HUES64 (cell line): Measurements from ENCODE around the gene HOXB5.

Experiments used
- H3K27ac ChIP-seq: 2 replicates; pipeline ENCODE4 v1.7.0; 2013; ENCODE audit warnings: low read depth, low read length, inconsistent platforms
- H3K27me3 ChIP-seq: 2 replicates; pipeline ENCODE4 v1.6.1; 2013; ENCODE audit warnings: mild to moderate bottlenecking, low read length; ENCODE audit not compliant: insufficient read depth
- H3K36me3 ChIP-seq: 2 replicates; pipeline ENCODE4 v1.6.1; 2013; ENCODE audit warnings: mild to moderate bottlenecking, low read length; ENCODE audit not compliant: insufficient read depth
- H3K4me1 ChIP-seq: 2 replicates; pipeline ENCODE4 v1.6.1; 2013; ENCODE audit warnings: mild to moderate bottlenecking, low read length, moderate library complexity; ENCODE audit not compliant: insufficient read depth
- H3K4me3 ChIP-seq: 2 replicates; pipeline ENCODE4 v1.5.1; 2013; ENCODE audit warnings: mild to moderate bottlenecking, low read length, moderate library complexity
- H3K9ac ChIP-seq: 2 replicates; pipeline ENCODE4 v1.6.1; 2013; ENCODE audit warnings: mild to moderate bottlenecking, low read depth, low read length
- H3K9me3 ChIP-seq: 2 replicates; pipeline ENCODE4 v1.6.1; 2013; ENCODE audit warnings: low read depth, low read length; ENCODE audit not compliant: insufficient read depth
- WGBS: fragments of 150-250, 120-280 bp; methylation state at CpG from one replicate; pipeline ENCODE4 v1.1.7; 2013; ENCODE audit warnings: missing lambda C conversion rate; 5-methylcytosine and 5-hydroxymethylcytosine counted together

The HOXB5 gene

DNA sequence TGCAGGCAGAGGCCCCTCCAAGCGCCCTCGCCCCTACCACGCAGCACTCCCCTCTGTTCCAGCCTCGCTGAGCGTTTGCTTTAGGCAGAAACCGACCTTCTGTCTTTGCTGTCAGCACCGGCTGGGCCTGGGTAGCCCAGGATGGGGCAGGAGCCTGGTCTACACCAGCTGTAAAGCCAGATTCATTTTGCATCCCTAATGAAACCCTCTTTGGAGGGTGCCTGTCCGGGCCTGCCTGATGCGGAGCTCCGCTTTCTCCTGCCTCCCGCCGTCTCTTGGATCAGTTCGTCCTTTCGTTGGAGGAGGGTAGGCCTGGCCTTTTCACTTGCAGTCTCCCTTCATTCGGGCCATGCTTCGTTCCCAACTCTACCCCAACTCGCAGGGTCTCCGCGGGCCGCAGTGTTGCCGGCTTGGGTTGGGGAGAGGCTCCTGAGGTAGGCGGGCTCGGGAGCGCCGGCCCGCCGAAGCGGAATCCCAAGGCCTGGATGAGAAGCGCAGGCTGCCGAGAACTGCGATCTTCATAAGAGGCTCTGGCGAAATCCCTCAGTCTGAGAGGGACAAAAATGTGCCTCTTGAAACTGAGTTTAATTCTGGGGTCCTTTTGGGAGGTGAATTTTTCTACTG lies 26.4 kb upstream of the HOXB5 start:
- Histone ChIP-seq H3K9ac (no peak overlapping the region), H3K9me3 (0 out of 2 replicates have a peak, but pooled peaks cover 3% of the 10 kb centered on the region), H3K27me3 (peaks cover 100% of the 10 kb centered on the region), H3K27ac (no peak overlapping the region), H3K36me3 (no peaks in the 10 kb centered on the region), H3K4me1 (no peaks in the 10 kb centered on the region), H3K4me3 (no peak overlapping the region)
- WGBS: 2% methylated on average over 32 of the region's 32 CpGs

DNA sequence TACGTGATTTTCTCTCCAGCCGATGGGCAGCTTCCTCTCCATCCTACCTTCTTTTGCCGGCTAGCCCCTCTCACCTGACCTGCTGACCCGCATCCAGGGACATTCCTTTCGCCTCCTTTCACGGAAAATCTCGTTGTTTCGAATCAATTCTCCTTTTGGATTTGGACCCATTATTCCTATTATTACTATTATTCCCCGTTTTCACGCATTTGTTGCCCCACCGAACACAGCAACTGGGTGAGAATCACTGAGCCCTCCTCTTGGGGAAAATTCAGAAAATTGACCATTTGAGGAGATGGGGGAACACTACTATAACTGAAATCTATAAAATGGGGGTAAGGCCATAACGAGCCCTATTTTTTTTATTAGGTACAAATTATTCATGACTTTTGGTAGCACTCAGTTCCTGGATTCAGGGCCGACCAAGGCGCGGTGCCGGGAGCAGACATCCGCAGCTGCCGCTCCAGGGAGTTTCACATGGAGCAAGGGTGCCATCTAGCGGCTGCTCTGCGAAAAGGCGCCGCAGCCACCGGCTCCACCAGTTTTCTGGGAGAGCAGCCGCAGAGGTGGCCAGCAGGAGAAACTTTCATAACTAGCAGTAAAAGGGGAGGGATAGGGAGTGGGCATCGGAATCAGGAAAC lies 24.8 kb upstream of the HOXB5 start:
- Histone ChIP-seq H3K4me1 (no peaks in the 10 kb centered on the region), H3K27ac (no peak overlapping the region), H3K4me3 (no peak overlapping the region), H3K9ac (no peak overlapping the region), H3K9me3 (0 out of 2 replicates have a peak, but pooled peaks cover 3% of the 10 kb centered on the region), H3K27me3 (peaks cover 100% of the 10 kb centered on the region), H3K36me3 (no peaks in the 10 kb centered on the region)
- WGBS: 3% methylated on average over 24 of the region's 25 CpGs

DNA sequence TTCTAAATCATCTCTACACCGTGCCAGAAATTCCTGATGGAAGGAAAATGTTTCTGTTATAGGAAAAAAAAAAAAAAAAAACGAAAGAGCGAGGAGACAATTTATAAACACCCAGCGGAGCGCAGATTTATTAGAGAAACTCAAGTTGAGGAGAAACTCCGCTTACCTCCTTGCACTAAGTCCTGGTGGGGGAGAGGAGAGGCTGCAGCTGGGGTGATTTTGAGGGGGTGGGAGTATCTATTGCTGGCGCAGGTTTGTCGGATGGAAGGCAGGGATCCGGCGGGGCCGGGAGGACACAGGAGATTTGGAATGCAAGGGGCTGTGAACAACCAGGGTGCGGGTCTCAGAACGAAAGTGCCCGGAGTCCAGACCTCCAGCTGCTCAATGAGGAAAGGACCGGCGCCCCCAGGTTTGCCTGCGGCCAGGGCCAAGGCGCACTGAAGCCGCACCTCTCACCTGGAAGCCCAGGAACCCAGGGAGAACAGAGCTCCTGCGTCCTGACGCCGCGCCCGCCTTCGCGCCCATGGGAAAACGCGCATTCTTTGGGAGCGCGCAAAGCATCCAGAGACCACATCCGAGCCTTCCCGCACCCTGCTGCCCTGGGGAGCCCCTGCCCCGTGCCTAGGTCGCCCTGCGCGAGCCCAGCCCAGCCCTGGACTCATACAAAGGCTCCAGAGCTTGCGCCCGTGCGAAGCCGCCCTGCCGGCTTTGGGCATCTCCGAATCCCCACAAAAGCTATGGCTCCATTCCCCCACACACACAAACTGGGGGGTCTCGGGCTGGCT lies 24.1 kb upstream of the HOXB5 start:
- H3K4me3 ChIP-seq: no peak overlapping the region
- WGBS: 3% methylated on average over 42 of the region's 43 CpGs
- no peaks in the 10 kb centered on the region for H3K36me3 ChIP-seq
- H3K4me1 ChIP-seq: peaks cover 2% of the 10 kb centered on the region; the same call in 1 of the 2 replicates
- H3K9ac ChIP-seq: no peak overlapping the region
- H3K27ac ChIP-seq: no peak overlapping the region
- 0 out of 2 replicates have a peak, but pooled peaks cover 3% of the 10 kb centered on the region for H3K9me3 ChIP-seq
- H3K27me3 ChIP-seq: peaks cover 100% of the 10 kb centered on the region

DNA sequence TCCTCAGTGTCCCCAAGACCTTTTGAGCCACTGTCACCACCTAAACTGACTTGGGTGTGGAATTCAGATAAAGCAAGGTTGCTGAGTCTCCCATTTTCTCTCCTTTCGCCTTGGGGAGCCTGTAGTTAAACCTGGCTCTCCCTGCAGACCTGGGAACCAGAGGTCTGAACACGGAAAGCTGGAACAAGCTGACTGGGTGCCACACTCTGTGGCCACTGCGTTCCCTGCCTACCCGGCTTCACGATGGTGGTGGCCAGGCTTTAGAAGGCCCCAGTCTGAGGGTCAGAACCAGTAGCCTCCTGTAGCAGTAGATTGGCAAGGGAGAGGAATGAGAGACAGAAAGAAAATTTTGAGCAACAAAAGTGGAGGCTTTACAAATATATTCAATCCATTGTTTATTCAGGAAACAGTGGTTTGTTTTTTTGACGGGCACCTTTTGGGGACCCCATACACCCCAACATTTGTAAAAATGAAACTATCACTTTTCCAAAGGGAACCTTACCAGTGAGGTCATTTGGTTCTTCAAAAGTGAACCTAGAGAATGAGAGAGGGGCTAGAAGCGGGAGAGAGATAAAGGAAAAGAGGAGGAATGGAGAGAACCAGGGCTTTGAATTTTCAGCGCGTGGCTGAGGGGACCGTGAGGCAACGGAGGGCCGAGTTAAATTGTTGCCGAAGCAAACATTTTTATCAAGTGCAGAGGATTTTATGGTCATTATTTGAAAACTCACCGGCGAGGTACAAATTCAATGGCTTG lies 23.3 kb upstream of the HOXB5 start:
- H3K27me3 ChIP-seq: peaks cover 100% of the 10 kb centered on the region

DNA sequence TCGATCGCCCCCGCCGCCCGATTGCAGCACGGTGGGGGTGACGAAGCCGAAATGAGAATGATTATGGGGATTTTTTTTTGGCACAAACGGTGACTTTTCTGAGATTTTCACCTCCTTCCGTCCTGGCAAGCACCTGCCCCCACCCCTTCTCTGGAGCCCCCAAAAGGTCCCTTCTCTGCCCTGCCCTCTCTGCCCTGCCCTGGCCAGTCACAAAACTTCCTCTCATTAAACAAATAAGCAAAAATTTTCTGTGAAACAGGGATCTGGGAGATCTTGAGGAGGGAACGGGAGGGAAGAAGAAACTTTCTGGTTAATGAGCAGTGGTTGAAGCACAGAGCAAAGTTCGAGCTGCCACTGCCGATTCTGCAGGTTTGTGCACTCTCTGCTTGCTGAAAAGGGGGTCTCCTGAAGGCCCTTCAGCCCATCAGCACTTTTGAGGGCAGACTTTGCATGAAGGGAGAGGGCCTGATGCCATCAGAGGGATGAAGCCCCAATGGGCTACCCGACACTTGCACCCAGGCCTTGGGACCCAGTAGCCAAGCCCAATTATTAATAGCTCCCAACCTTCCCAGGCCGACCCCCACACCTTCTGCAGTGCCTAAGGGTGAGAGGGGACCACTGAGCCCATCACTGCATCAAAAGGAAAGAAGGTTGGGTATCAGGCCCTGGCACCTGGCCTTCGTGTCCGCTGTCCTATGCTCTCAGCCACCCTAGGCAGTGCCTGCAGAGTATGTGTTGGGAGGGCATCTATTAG lies 22.6 kb upstream of the HOXB5 start:
- Histone ChIP-seq H3K4me1 (peaks cover 2% of the 10 kb centered on the region; the same call in 1 of the 2 replicates), H3K9me3 (0 out of 2 replicates have a peak, but pooled peaks cover 3% of the 10 kb centered on the region), H3K27ac (no peak overlapping the region), H3K4me3 (no peak overlapping the region), H3K27me3 (peaks cover 100% of the 10 kb centered on the region), H3K36me3 (no peaks in the 10 kb centered on the region), H3K9ac (no peak overlapping the region)
- 10% methylated on average over 17 of the region's 17 CpGs for WGBS

More for the DNA sequence above, 23.3 kb upstream of the HOXB5 start:
- Histone ChIP-seq H3K9me3 (0 out of 2 replicates have a peak, but pooled peaks cover 3% of the 10 kb centered on the region), H3K27ac (no peak overlapping the region), H3K4me1 (peaks cover 2% of the 10 kb centered on the region; the same call in 1 of the 2 replicates), H3K9ac (no peak overlapping the region), H3K4me3 (no peak overlapping the region), H3K36me3 (no peaks in the 10 kb centered on the region)
- WGBS: 8% methylated on average over 12 of the region's 15 CpGs

DNA sequence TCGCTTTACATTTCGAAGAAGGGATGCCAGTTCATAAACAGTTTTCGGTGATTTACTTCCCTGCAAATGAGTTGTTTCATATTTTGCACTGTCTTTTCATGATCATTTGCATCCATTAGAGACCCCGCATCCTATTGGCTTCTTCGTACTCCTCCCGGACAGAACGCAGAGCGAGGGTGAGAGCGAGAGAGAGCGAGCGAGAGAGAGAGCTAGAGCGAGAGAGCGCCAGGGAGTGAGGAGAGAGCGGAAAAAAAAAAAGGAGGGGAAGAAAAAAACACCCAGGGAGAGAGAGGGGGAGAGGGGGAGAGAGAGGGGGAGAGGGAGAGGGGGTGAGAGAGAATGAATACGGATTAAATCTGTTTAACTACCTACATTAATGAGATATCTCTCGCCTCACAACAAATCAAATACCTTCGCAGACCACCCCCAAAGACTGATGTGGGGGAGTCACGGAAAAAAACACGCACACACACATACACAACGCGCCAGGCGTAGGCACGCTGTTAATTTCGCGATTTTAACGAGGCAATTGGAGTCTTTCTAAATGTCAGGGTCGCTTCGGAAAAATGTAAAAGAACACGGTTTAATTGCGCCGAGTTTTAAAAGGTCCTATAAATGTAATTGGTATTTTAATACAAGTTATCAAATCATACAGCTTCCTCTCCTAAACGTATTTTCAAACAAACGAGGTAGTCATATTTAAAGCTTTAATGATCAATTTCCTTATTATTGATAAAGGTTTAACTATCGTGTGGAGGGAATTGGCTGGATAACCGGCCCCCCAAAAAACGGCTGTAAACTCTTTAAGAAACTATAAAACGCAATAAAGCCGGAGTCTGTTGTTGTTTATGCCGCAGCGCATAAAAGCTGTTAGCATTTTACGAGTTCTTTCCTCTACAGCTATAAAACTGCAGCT lies 21.7 kb upstream of the HOXB5 start, which contains the start of gene HOXB8:
TSS of gene HOXB8 (minus strand) at position 246 of the 916 bp plus-strand sequence. CDS start 588 bp downstream, outside the sequence.
- no peaks in the 10 kb centered on the region for H3K9me3 ChIP-seq
- no peaks in the 10 kb centered on the region for H3K36me3 ChIP-seq
- WGBS: 9% methylated on average over 35 of the region's 41 CpGs
- H3K27me3 ChIP-seq: peaks cover 100% of the 10 kb centered on the region
- peaks cover 2% of the 10 kb centered on the region; the same call in 1 of the 2 replicates for H3K4me1 ChIP-seq
- H3K27ac ChIP-seq: no peak within 1 kb of the TSS
- no peak within 1 kb of the TSS for H3K9ac ChIP-seq
- no peak within 1 kb of the TSS for H3K4me3 ChIP-seq

DNA sequence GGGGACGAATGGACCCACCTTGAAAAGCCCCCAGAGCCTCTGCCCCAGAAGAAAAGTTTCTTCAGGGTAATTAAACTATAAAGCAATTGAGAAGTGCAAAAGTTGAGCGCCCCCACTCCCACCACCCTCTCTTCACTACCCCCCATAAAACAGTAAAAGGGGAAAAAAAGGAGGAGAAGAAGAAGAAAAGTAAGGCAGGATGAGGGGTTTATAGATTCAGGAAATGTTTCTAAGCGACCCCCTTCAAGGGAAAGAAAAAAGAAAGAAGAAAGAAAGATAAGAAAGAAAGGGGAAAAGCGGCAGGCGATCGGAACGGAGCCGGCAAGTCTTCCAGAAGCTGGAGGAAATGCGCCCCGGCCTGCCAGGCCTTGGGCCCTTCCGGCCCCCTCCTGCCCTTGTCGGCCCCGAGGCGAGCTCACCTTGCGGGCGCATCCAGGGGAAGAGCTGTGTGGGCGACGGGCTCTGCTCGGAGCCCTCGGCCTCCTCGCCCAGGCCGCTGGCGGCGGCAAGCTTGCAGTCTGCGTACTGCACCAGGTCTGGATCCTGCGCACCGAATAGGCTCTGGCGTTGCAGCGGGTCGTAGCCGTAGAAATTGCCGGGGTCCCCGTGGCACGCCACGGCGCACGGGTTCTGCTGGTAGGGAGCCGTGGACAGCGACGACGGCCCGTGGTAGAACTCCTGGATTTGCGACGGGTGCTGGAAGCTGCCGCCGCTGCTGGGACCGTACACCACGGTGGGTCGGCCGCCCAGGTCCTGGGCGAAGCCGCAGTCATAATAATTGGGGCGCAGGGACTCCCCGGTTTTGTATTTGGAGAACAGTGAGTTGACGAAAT lies 20.5 kb upstream of the HOXB5 start:
- Histone ChIP-seq H3K36me3 (no peaks in the 10 kb centered on the region), H3K9ac (no peak overlapping the region), H3K9me3 (no peaks in the 10 kb centered on the region), H3K4me3 (no peak overlapping the region), H3K27me3 (peaks cover 100% of the 10 kb centered on the region), H3K4me1 (peaks cover 2% of the 10 kb centered on the region; the same call in 1 of the 2 replicates), H3K27ac (no peak overlapping the region)
- WGBS: 2% methylated on average over 54 of the region's 55 CpGs

DNA sequence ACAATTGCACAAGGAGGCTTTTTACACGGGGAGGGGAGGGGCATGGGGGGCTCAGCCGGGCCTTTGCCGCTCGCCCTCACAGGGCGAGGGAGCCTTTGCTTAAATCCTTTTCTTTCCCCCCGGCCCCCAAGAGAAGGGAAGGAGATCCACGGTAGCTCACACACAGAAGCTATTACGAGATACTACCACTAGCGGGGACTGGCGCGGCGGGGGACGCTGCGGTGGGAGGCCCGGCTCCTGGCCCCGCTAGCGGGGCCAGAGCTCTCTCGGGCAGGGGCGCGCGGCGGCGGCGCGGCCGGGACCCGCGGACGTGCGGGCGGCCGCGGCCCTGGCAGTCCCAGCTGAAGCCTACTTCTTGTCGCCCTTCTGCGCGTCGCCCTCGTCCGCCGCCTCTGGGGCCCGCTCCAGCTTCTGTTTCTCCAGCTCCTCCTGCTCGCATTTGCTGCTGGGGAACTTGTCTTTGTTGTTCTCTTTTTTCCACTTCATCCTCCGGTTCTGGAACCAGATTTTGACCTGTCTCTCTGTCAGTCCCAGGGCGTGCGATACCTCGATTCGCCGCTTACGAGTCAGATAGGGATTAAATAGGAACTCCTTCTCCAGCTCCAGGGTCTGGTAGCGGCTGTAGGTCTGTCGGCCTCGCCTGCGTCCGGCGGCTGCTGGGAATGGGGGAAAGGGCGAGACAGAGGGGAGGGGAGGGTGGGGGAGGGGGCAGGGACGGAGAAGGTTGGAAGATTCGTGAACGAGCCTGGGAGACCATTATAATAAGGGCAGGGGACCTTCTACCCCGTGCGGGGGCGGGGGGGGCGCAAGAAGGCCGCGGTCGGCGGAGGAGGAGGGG lies 19.5 kb upstream of the HOXB5 start:
- under 1% methylated on average over 67 of the region's 67 CpGs for WGBS
- peaks cover 100% of the 10 kb centered on the region for H3K27me3 ChIP-seq
- peaks cover 2% of the 10 kb centered on the region; the same call in 1 of the 2 replicates for H3K4me1 ChIP-seq
- H3K4me3 ChIP-seq: peak overlapping the region; percentile 20; the same call in 1 of the 2 replicates
- H3K36me3 ChIP-seq: no peaks in the 10 kb centered on the region
- H3K27ac ChIP-seq: no peak overlapping the region
- H3K9ac ChIP-seq: no peak overlapping the region
- no peaks in the 10 kb centered on the region for H3K9me3 ChIP-seq
